GM23248 (cell line): Measurements from ENCODE around the gene VEGFB.

Source experiments
- EZH2 ChIP-seq: fragments of 200-600 bp; sonication (generic); IDR thresholded peaks from 2 replicates; pipeline ENCODE4 v1.6.1; 2018; ENCODE audit warnings: antibody characterized with exemption, mild to moderate bottlenecking; ENCODE audit not compliant: insufficient read depth, poor library complexity, severe bottlenecking
- EZH2phosphoT487 ChIP-seq: fragments of 200-600 bp; sonication (generic); IDR thresholded peaks from 2 replicates; pipeline ENCODE4 v1.6.1; 2018; ENCODE audit warnings: antibody characterized with exemption, moderate library complexity, mild to moderate bottlenecking, low read depth; ENCODE audit not compliant: insufficient read depth

DNA sequence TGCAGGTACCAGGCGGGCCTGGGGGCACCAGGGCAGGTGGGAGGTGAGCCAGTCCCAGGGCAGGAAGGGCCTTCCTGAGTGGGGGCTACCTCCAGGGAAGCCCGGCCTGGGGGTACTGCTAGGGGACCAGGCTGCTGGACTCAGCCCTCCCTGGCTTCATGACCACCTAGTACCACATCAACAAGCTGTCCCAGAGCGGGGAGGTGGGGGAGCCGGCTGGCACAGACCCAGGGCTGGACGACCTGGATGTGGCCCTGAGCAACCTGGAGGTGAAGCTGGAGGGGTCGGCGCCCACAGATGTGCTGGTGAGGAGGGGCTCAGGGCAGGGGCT, 15.1 kb upstream of the VEGFB start:
- TF ChIP-seq EZH2 (no peak), EZH2phosphoT487 (no peak)
